Activated naive CD8-positive, alpha-beta T cell treated with anti-CD3 and anti-CD28 coated beads, Interleukin-2, amount 50 U/mL, for 24 hours (primary cell): ENCODE results near the gene SLC10A3.

Source experiments
- ATAC-seq: fragments of 150-1000 bp; cut with Tn5 transposase; one replicate; pipeline ENCODE4 v1.10.0; 2021
- DNase-seq: peaks from one replicate; pipeline ENCODE4 v3.0.0; 2021
- H3K27ac Mint-ChIP-seq: one replicate; pipeline ENCODE4 v1.8.0; 2021; ENCODE audit warnings: mild to moderate bottlenecking, mixed read lengths
- H3K27me3 Mint-ChIP-seq: one replicate; pipeline ENCODE4 v1.8.0; 2021; ENCODE audit warnings: mixed read lengths
- H3K36me3 Mint-ChIP-seq: one replicate; pipeline ENCODE4 v1.8.0; 2021; ENCODE audit warnings: low read depth, mixed read lengths
- H3K4me1 Mint-ChIP-seq: one replicate; pipeline ENCODE4 v1.8.0; 2021; ENCODE audit warnings: mixed read lengths
- H3K4me3 Mint-ChIP-seq: one replicate; pipeline ENCODE4 v1.8.0; 2021; ENCODE audit warnings: mild to moderate bottlenecking, moderate library complexity, mixed read lengths
- H3K9me3 Mint-ChIP-seq: one replicate; pipeline ENCODE4 v1.8.0; 2021; ENCODE audit warnings: mixed read lengths

Gene SLC10A3

DNA sequence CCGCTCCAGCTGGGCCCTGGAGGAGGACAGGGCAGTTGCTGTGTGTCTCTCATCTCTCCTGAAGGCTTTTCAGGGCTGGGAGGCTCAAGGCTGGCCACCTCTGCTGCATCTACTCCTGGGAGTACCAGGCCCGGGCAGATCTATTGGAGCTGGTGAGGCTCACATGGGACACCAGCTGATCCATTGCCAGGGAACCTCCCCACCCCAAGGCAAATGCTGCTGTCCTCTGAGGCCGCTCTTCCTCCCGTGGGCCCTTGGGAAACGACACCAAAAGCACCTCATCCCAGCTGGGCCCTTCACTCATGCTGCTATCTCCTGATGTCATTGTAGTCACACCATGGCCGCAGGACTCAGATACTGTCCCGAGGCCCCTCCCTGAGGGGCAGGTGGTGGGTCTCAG is 7.6 kb downstream of the SLC10A3 start:
- Mint-ChIP-seq H3K27me3 (no peaks in the 10 kb centered on the region), H3K4me3 (no peak overlapping the region), H3K27ac (no peak overlapping the region), H3K4me1 (peaks cover 27% of the 10 kb centered on the region), H3K36me3 (peaks cover under 1% of the 10 kb centered on the region), H3K9me3 (no peaks in the 10 kb centered on the region)
- ATAC-seq (no peak), DNase-seq (no peak)

DNA sequence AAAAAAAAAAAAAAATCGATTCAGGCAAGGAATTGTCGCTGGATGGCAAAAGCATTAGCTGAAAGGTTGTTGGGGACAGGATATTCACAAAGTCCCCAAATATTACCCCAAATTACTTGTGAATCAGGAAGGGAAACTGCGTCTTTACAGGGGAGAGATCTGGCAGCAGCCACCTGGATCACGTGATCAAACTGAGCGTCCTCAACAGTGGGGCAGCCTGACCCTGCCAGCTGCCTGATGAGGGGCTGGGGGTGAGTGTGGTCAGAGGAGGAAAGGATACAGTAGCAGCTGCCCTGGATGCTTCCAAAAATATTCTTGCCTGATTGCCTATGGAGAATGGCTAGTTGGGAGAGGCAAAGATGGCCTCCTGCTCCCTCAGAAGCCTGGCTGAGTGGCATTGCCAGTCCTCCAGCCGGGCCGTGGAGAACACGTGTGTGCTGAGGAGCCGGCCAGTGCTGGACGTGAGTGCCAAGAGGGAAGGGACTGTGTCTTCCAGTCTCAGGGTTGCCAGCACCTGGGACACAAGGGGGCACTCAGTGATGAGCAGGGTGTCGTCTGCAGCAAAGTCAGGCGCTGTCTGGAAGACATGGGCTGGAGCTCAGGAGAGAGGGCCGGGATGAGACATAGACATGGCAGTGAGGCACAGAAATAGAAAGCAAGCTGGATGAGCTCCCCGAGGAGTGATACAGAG is 8.4 kb downstream of the SLC10A3 start:
- H3K4me1 Mint-ChIP-seq = peaks cover 27% of the 10 kb centered on the region
- H3K36me3 Mint-ChIP-seq = no peaks in the 10 kb centered on the region
- DNase-seq (no peak), ATAC-seq (no peak)
- H3K4me3 Mint-ChIP-seq = no peak overlapping the region
- H3K27ac Mint-ChIP-seq = no peak overlapping the region
- H3K27me3 Mint-ChIP-seq = no peaks in the 10 kb centered on the region
- no peaks in the 10 kb centered on the region for H3K9me3 Mint-ChIP-seq

DNA sequence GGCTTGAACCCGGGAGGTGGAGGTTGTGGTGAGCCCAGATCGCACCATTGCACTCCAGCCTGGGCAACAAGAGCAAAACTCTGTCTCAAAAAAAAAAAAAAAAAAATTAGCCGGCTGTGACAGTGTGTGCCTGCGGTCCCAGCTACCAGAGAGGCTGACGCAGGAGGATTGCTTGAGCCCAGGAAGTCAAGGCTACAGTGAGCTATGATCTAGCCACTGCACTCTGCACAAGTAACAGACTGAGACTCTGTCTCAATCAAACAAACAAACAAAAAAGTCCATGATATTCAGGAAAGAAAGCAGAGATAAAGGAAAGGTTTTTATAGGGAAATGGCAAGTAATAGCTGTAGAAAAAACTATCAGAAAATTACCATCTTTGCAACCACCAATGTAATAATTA is 9.2 kb downstream of the SLC10A3 start:
- peaks cover 29% of the 10 kb centered on the region for H3K4me1 Mint-ChIP-seq
- H3K9me3 Mint-ChIP-seq = no peaks in the 10 kb centered on the region
- H3K4me3 Mint-ChIP-seq = no peak overlapping the region
- no peak for DNase-seq
- no peak for ATAC-seq
- no peak overlapping the region for H3K27ac Mint-ChIP-seq
- no peaks in the 10 kb centered on the region for H3K27me3 Mint-ChIP-seq
- H3K36me3 Mint-ChIP-seq = no peaks in the 10 kb centered on the region

DNA sequence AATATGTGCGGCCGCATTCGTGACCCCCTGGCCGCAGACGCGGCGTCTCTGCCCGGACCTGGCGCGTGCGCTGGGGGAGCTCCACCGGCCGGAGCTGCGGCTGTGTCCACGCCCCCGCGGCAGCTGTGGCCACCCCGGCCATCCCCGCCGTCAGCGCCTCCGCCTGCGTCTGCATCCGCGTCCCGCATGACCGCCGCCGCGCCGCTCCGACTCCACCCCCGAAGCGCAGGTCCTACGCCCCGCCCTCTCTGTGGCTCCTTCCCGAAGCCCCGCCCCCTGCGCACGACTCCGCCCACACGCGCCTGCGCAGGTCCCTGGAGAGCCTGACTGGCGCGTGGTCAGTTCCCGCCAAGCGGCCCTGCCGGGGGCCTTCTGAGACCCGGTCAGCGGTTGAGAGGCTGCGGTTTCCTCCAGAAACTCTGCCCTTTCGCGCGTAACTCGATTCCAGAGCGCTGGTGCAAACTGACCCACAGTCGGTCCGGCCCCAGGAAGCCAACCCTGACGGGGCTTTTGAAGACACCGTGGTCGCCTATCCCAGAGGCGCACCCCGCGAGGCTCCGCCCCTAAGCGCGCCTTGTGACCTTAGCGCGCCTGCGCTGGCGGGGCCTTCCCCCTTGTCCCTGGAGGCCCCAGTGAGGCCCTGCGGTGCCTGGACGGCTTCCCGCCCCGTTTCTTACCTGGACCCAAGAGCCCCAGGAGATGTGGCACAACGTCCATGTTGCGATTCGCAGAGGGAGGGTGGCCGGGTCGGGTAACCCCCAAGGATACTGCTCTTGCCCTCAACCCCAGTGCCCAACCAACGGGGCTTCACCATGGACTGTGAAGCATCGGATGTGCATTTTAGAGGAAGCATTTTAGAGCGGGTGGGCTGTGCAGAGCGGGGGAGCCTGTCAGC is 11.5 kb downstream of the SLC10A3 start, which contains the start of gene LAGE3:
Gene LAGE3 (minus strand): TSS at position 554 of the 895 bp plus-strand sequence. CDS start 366 bp downstream, at position 188.
- peak; percentile 95 for DNase-seq
- peak within 1 kb of the TSS; percentile 82 for H3K4me3 Mint-ChIP-seq
- peaks cover 24% of the 10 kb centered on the region for H3K4me1 Mint-ChIP-seq
- H3K27me3 Mint-ChIP-seq = no peaks in the 10 kb centered on the region
- ATAC-seq = peak; percentile 94
- H3K36me3 Mint-ChIP-seq = peaks cover 3% of the 10 kb centered on the region
- H3K27ac Mint-ChIP-seq = peak within 1 kb of the TSS; percentile 93
- no peaks in the 10 kb centered on the region for H3K9me3 Mint-ChIP-seq

DNA sequence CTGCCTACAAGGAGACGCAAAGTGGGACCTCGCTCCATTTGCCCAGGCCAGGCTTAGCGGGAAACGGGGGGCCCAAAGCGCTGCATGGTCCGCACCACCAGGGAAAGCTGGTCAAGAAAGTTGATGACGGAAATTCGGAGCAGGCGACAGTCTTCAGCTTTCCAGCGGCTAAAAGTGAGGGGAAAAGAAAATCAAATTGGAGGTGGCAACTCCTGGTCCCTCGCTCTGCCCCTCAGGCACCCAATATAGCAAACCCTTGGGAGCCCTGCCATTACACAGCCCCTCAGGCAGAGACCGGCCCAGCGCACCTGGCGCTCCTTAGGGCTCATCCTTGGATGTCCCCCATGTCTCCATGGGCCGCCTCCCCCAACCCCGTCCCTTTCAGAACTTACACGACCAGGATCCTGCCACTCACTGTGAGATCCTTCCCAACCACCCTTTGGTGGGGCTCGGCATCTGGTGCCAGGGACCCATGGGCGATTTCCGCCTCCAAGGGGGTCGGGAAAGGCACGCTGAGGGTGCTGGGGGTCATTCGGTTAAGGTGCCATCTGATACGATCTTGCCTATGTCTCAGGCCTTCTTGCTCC is 12.4 kb downstream of the SLC10A3 start:
- peaks cover 17% of the 10 kb centered on the region for H3K4me1 Mint-ChIP-seq
- peak overlapping the region; percentile 73 for H3K27ac Mint-ChIP-seq
- no peak for DNase-seq
- no peaks in the 10 kb centered on the region for H3K27me3 Mint-ChIP-seq
- no peak for ATAC-seq
- peak overlapping the region; percentile 82 for H3K4me3 Mint-ChIP-seq
- H3K36me3 Mint-ChIP-seq = peaks cover 4% of the 10 kb centered on the region
- H3K9me3 Mint-ChIP-seq = no peaks in the 10 kb centered on the region

DNA sequence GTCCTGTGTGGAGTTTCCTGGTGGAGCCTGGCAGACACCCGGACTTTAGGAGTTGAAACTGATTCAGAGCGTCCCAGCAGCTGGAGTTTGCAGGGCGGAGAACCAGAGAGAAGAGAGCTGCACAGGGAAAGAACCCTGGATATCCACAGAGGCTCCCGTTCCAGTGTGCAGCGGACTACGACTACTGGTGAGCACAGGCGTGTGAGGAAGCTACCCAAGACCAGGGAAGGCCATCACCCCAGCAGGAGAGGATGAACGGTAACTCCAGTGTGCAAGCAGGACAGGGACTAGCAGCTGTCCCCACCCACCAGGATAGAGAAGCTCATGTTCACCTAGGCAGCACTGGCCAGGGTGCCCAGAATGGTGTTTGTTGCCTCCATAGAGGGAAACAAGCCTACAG is 13.6 kb downstream of the SLC10A3 start:
- DNase-seq = no peak
- H3K9me3 Mint-ChIP-seq = no peaks in the 10 kb centered on the region
- H3K36me3 Mint-ChIP-seq = peaks cover 4% of the 10 kb centered on the region
- peaks cover 17% of the 10 kb centered on the region for H3K4me1 Mint-ChIP-seq
- no peak overlapping the region for H3K4me3 Mint-ChIP-seq
- no peaks in the 10 kb centered on the region for H3K27me3 Mint-ChIP-seq
- H3K27ac Mint-ChIP-seq = no peak overlapping the region
- no peak for ATAC-seq

DNA sequence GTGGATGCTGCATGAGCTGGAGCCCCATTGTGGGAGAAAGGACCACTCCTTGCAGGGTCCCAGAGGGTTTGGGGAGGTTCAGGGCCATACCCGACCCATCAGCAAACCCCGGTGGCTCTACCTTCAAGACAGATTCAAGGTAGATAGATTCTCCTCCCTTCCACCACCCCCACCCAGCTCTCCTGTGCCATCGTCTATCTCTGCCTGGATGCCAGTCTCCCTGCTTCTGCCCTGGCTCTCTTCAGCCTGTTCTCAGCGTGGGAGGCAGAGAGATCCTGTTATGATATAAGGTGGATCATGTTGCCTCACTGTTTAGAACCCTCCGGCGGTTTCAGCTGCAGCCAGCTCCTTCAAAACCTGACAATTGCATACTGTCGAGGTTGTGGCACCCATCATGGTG is 16.7 kb downstream of the SLC10A3 start:
- H3K4me1 Mint-ChIP-seq = peaks cover 10% of the 10 kb centered on the region

DNA sequence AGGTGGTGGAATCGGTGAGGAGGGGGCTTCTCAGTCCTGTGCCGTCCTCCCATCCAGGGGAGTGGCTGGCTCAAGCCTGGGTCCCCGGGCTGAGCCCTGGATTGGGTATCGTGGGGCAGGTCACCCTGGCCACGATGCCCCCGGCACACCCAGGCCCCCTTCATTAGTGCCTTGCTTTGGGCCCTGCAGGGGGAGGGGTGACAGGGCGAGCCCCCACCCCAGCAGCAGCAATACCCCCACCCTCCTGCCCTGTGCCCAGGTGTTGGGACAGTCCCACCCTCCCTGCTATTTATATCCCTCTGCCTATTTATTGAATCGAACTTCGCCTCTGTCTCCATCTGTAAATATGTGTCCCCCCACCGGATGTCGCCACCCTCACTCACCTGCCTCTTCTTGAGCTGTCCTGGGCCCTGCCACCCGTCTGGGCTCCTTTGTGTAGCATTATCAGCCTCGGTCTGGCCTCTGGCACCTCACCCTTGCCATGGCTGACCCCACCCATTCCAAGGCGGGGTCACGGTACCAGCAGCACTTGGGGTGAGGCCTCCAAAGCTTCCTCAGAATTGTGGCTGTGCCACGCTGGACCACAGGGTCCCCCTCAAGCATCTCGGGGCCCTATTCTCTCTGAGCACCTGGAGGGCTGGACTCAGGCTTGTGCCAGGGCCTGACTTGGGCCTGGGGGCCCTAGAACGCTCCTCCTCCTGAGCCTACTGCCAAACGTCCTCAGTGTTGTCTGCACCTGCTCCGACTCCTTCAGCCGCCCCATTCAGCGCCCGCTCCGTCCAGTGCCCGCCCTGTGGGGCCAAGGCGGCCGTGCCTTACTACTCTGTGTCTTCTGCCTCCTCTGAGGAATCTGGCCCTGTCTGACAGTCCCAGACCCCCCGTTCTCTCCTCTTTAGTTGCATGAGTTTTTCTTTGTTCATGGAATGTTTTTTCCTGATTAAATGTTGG is 17.5 kb downstream of the SLC10A3 start:
- Mint-ChIP-seq H3K36me3 (peaks cover 4% of the 10 kb centered on the region), H3K4me3 (no peak overlapping the region), H3K27ac (no peak overlapping the region), H3K9me3 (no peaks in the 10 kb centered on the region), H3K27me3 (no peaks in the 10 kb centered on the region), H3K4me1 (peaks cover 10% of the 10 kb centered on the region)
- no peak for ATAC-seq
- DNase-seq = no peak

More for the DNA sequence above, 16.7 kb downstream of the SLC10A3 start:
- DNase-seq (no peak), ATAC-seq (no peak)
- H3K27me3 Mint-ChIP-seq = no peaks in the 10 kb centered on the region
- H3K4me3 Mint-ChIP-seq = no peak overlapping the region
- H3K27ac Mint-ChIP-seq = no peak overlapping the region
- H3K9me3 Mint-ChIP-seq = no peaks in the 10 kb centered on the region
- peaks cover 4% of the 10 kb centered on the region for H3K36me3 Mint-ChIP-seq

DNA sequence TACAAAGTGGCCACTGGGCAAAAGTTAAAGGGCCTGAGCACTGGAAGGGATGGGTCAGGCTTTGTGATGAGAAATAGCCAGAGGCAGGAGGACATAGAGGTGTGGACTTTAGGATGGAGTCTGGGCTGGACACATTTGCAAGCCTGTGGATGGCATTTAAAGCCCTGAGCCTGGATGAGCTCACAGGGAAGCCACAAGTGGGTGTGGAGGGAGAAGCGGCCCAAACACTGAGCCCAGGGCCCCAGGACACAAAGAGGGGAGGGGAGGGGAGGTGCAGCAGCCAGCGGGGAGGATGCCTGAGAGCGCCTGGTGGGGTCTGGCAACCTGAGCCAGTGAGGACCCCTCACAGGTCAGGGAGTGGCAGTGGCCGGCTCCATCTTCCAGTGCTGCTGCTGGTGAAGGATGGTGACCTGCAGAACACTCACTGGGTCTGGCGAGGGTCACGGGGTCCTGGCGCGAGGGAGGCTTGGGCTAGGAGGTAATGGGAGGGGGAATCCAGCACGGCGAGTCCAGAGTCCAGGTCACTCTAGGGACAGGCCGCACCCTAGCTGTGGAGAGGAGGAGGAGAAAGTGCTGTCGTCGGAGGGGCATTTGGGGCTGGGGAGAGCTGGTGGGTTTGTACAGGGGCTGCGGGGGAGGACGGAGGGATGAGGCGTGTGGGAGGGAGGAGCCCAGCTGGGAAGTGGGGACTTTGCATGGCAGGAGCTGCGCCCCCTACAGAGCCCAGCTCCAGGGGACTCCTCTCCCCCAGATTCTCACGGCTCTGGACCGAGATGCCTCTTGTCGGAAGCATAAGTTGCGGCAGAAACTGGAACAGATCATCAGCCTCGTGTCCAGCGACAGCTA is 18.4 kb downstream of the SLC10A3 start:
- no peak for DNase-seq
- no peak for ATAC-seq
- peaks cover 4% of the 10 kb centered on the region for H3K36me3 Mint-ChIP-seq
- H3K9me3 Mint-ChIP-seq = no peaks in the 10 kb centered on the region
- no peak overlapping the region for H3K27ac Mint-ChIP-seq
- H3K27me3 Mint-ChIP-seq = no peaks in the 10 kb centered on the region
- H3K4me1 Mint-ChIP-seq = peaks cover 7% of the 10 kb centered on the region
- no peak overlapping the region for H3K4me3 Mint-ChIP-seq

DNA sequence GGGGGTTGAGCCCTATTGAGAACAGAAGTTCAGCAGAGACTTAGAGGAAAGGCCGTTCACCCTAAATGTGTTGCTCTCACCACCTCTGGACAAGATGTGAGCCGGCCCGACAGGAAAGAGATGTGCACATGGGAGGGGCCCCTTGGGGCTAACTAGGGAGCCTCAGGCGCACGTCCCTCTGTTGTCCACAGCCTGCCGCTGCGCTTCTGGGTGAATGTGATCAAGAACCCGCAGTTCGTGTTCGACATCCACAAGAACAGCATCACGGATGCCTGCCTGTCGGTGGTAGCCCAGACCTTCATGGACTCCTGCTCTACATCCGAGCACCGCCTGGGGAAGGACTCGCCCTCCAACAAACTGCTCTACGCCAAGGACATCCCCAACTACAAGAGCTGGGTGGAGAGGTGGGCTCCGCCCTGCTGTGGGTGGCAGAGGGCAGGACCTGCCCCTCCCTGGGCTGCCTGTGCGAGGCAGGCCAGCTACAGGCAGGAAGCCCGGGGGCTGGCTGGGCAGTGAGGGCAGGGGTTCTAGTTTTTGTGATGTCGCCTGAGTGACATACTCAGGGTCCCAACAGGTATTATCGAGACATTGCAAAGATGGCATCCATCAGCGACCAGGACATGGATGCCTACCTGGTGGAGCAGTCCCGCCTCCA is 19.4 kb downstream of the SLC10A3 start:
- Mint-ChIP-seq H3K4me3 (no peak overlapping the region), H3K9me3 (no peaks in the 10 kb centered on the region), H3K36me3 (peaks cover 4% of the 10 kb centered on the region), H3K27me3 (no peaks in the 10 kb centered on the region), H3K27ac (no peak overlapping the region), H3K4me1 (peaks cover 3% of the 10 kb centered on the region)
- no peak for DNase-seq
- no peak for ATAC-seq

DNA sequence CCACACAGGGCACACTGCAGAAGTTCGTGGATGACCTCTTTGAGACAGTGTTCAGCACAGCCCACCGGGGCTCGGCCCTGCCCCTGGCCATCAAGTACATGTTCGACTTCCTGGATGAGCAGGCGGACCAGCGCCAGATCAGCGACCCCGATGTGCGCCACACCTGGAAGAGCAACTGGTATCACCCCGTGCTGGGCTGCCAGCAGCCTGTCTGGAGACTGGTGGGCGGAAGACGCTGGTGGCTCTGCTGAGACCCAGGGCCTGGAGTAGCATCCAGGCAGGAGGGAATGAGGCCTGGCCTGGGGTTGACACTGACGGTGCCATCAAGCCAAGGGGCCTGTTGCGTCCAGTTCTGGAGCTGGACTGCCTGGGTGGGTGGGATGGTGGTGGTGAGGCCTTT is 20.0 kb downstream of the SLC10A3 start:
- H3K36me3 Mint-ChIP-seq = peaks cover 2% of the 10 kb centered on the region
- H3K27ac Mint-ChIP-seq = no peak overlapping the region
- no peak for ATAC-seq
- H3K27me3 Mint-ChIP-seq = no peaks in the 10 kb centered on the region
- no peaks in the 10 kb centered on the region for H3K9me3 Mint-ChIP-seq
- H3K4me3 Mint-ChIP-seq = no peak overlapping the region
- H3K4me1 Mint-ChIP-seq = peaks cover under 1% of the 10 kb centered on the region
- DNase-seq = no peak

DNA sequence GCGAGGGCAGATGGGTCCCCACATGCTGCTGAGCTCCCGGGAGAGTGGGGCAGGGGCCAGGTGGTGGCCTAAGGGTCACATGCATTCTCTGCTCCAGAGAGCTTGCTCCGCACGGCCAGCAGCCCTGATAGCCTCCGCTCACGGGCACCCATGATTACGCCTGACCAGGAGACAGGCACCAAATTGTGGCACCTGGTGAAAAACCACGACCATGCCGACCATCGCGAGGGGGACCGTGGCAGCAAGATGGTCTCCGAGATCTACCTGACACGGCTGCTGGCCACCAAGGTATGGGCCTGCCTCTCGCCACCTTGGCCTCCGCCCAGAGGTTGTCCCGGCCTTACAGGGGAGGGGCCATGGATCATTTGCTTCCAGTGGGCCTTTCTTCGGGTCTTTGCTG is 20.5 kb downstream of the SLC10A3 start:
- no peak for ATAC-seq
- Mint-ChIP-seq H3K36me3 (peaks cover 2% of the 10 kb centered on the region), H3K27me3 (no peaks in the 10 kb centered on the region), H3K4me1 (no peaks in the 10 kb centered on the region), H3K9me3 (no peaks in the 10 kb centered on the region), H3K4me3 (no peak overlapping the region), H3K27ac (no peak overlapping the region)
- DNase-seq = no peak

DNA sequence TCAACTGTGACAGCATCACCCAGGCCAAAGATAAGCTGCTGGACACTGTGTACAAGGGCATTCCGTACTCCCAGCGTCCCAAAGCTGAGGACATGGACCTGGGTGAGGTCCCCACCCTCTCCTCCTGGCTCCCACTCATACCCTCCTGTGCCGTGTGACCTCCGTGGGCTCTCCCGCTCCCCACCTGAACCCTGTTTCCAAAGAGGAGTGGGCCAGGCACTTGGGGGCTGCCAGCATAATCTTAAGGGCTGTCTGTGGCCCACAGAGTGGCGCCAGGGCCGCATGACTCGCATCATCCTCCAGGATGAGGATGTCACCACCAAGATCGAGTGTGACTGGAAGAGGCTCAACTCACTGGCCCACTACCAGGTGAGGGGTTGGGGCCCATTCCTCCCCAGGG is 21.3 kb downstream of the SLC10A3 start:
- DNase-seq = no peak
- no peaks in the 10 kb centered on the region for H3K4me1 Mint-ChIP-seq
- H3K4me3 Mint-ChIP-seq = no peak overlapping the region
- H3K27ac Mint-ChIP-seq = no peak overlapping the region
- peaks cover 2% of the 10 kb centered on the region for H3K36me3 Mint-ChIP-seq
- H3K27me3 Mint-ChIP-seq = no peaks in the 10 kb centered on the region
- no peaks in the 10 kb centered on the region for H3K9me3 Mint-ChIP-seq
- ATAC-seq = no peak
